GM18517 (cell line): ENCODE measurements around the gene SLC25A39.
"Not testable (repeated sequence)": the region's sequence is repeated elsewhere in the genome, so short reads cannot be mapped to it uniquely, and the experiment has no call there.

Source experiments
- ATAC-seq: cut with Tn5 transposase; IDR thresholded peaks from one replicate; pipeline ENCODE4 v1.9.1; 2021; ENCODE audit warnings: mild to moderate bottlenecking, moderate library complexity; ENCODE audit not compliant: unreplicated experiment

Gene SLC25A39

DNA sequence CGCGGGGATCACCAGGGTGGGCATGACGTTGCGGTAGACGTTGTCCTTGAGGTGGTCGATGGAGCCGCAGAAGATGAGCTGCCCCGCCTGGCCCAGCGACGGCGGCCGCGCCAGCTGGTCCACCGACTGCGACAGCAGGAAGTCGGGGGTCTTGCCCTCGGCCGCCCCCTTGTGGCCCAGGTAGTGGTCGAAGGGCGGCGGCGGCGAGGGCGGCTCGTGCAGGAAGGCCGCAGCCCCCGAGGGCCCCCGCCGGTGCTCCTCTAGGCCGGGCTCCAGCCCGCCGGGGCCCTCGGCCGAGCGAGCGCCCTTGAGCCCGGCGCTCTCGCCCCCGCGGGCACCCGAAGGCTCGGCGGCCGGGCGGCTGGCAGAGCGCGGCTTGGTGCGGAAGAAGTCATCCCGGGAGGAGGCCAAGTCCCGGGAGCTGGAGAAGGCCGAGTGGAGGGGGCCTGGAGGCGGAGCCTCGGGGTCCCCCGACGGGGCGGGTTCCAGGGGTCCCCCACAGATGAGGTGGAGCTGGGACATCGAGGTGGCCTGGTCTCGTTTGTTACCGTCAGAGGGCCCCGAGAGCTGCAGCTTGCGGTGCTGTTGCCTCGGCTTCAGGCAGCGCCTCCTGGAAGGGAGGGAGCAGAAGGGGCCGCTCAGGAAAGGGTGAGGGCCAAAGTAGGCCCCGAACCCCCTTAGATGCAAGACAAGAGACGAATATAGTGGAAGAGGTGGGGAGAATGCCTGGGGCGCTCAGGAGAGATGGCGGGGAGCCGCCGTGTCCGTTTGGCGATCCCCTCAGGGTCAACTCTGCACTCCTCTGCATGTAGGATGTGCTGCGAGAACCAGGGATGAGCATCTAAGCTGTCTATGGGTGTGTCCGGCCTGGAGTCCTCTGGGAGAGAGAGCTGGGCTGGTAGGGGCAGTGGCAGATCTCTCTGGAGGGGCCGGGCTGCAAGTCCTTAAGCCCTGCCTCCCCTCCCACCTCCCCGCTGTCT is 30.2 kb upstream of the SLC25A39 start:
- ATAC-seq = no peak

DNA sequence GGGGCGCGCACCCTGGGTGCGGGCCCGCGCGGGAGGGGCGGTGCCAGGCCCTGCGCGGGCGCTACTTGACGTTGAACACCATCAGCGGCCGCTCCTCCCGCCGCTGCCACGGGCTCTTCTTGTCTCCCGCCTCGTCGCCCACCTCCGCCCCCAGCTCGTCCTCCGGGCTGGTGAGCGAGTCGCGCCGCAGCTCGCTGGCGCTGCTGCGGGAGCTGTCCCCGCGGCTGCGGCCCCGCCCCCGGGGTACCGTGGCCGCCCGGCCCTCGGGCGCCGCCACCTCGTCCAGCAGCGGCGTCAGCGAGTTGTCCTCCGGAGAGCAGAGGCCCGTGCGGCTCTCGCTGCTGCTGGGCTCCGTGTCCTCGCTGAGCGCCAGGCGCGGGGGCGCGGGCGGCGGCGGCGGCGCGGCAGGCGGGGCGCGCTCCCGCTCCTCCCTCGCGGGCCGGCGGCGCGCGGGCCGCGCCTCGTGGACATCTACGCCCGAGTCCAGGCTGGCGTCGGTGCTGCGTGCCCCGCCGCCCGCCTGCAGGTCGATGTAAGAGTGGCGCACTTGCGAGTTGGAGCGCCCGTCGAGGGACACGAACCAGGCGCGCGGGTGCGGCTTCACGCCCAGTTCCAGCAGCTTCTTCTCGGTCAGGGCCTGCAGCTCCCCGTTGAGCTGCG is 29.2 kb upstream of the SLC25A39 start:
- no peak for ATAC-seq

- ATAC-seq = no peak
These were observed 28.4 kb upstream of the SLC25A39 start for GRCh38 chr17:44352828-44353671.

- ATAC-seq = no peak
These were observed 27.6 kb upstream of the SLC25A39 start for GRCh38 chr17:44351961-44352827.

GRCh38 chr17:44351464-44351863 is 26.8 kb upstream of the SLC25A39 start:
- no peak for ATAC-seq

DNA sequence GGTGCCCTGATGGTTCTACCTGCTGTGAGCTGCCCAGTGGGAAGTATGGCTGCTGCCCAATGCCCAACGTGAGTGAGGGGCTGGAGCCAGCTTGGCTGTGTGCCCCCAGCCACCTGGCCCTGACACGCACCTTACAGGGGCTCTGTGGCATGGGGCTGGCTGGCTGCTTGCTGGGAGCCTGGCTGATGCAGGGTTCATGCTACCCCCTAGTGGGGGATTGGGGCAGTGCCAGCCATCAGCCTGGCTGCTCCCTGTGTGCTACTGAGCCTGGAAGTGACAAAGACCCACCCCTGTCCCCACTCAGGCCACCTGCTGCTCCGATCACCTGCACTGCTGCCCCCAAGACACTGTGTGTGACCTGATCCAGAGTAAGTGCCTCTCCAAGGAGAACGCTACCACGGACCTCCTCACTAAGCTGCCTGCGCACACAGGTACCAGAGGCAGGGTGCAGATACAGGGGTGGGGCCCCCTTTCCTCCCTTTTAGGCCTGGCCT is 26.2 kb upstream of the SLC25A39 start:
- ATAC-seq = no peak

GRCh38 chr17:44349553-44350070 is 25.0 kb upstream of the SLC25A39 start:
- no peak for ATAC-seq

DNA sequence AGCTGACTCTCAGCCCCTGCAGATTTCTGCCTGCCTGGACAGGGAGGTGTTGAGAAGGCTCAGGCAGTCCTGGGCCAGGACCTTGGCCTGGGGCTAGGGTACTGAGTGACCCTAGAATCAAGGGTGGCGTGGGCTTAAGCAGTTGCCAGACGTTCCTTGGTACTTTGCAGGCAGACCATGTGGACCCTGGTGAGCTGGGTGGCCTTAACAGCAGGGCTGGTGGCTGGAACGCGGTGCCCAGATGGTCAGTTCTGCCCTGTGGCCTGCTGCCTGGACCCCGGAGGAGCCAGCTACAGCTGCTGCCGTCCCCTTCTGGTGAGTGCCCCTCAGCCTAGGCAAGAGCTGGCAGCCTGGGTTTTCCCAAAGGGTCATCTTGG is 24.4 kb upstream of the SLC25A39 start:
- no peak for ATAC-seq

DNA sequence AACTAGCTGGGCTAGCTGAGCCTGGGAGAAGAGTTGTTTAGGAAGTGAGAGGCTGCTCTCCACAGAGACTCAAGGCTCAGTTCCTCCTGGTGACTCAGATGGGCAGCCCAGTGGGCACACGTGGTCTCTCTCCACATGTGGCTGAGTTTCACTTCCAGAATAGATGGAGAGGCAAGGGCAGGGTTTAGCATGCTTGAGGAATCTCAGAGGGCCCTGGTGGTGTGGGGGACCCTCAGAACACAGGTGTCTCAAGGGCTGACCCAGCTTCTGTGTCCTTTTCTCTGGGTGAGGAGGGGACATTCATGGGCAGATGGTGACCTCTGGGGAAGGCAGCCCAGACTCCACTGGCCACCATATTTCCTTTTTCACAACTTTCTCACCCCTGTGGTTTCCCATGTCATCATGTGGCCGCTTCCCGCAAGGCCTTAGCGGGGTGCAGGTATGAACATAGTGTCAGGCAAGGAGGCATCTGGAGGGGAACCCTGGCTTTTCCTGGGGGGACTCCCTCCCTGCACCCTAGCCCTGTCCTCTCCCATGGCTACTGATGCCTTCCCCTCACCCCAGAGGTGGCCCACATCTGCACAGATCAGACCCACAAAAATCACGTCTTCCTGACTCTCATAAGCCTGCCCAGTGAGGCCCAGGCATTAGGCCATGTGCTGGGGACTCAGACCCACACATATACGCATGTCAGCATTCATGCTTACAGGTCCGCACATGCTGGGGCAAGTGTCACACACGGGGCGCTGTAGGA is 23.8 kb upstream of the SLC25A39 start:
- no peak for ATAC-seq

- not testable (repeated sequence) for ATAC-seq
These were observed 22.8 kb upstream of the SLC25A39 start for GRCh38 chr17:44347206-44348055.

- no peak for ATAC-seq
These were observed 21.6 kb upstream of the SLC25A39 start for GRCh38 chr17:44346064-44346844.

- ATAC-seq = no peak
These were observed 20.9 kb upstream of the SLC25A39 start for GRCh38 chr17:44345454-44346026.

- ATAC-seq = peak; percentile 55
These were observed 20.4 kb upstream of the SLC25A39 start, which contains the start of gene GRN for GRCh38 chr17:44344939-44345453. Gene GRN, plus strand, starts transcription at chr17:44345302. Its CDS starts 3,863 bp downstream, at chr17:44349165.

DNA sequence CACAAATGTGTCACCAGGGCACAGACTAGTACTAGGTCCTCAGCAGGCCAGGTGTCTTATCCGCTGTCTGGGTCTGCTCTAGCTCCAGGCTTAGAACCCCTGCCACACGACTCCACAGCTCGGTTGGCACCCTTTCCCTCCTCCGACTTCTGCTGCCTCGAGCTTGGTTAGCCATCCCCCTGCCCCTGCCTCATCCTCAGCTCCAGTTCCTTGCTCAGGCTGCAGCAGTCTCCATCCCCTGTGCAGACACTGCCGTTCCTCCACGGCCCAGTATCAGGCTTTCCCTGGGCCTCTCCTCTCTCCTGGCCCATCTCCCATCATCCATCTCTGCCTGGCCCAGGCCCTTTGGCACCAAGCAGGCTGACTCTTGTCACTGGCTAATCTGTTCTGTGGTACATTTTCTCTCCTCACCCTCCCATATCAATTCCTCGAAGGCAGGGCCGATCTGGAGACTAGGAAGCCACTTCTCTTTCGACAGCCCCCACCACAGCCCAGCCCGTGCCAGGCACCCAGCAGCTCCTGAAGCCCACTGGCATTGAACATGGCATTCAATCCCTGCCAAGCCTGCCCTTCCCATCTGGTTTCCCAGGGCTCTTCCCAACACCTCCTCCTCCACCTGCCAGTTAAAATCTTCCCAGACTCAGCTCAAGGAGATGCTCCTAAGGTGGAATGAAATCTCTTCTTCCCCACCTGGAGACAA is 19.0 kb upstream of the SLC25A39 start:
- no peak for ATAC-seq

DNA sequence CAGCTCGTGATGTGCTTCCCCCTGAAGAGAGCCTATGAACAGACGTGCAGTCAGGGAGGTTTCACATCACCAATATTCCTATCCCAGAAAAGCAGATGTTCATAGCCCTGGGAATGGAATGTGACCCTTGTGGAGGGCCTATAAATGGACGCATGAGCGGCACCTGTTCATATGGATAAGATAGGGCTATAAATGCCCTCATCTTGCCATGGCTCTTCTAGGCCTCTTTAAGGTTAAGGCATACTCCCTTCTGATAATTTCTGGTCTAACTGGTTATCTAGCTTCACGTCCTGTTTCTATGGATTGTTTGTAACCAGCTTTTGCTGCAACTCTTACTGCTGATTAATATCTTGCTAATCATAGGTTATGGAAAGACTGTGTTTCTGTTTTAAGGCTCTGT is 15.9 kb upstream of the SLC25A39 start:
- not testable (repeated sequence) for ATAC-seq

DNA sequence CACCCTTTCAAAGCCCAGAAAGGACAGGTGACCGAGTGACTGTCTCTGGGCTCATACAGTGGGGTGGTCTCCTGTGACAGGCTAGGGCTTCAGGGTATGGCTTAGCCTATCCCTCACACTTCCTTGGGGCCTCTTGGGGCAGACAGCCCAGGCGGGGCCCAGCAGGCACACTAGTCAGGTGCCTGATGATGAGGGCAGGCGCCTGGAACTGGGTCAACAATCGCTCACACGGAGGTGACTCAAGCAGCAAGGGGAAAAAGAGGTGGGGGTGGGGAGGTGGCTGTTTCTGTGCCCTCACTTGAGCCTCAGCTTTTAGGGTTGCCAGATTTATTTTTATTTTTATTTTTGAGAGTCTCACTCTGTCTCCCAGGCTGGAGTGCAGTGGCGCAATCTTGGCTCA is 14.1 kb upstream of the SLC25A39 start:
- ATAC-seq = no peak
